Esophagus muscularis mucosa (tissue), 4 donors: ENCODE data around the gene RABL3. TPM values are rescaled to one million over a fixed set of nuclear protein-coding genes. Genes with fewer than 3 reads are reported as not detected.

Experiments
- DNase-seq: peaks from one replicate; pipeline ENCODE4 v3.0.0-alpha.2; 2017; ENCODE audit errors: extremely low spot score
- H3K27ac ChIP-seq, 4 donors: fragments of 200-600 bp; sonication (generic); replicated peaks in 1 of 4; 1 replicate in 3 of 4; 2 replicates in 1 of 4; pipeline ENCODE4 v1.5.1; 2016 to 2019; ENCODE audit warnings: mild to moderate bottlenecking in 1 of 4
- H3K27me3 ChIP-seq, 4 donors: fragments of 200-600 bp; sonication (generic); one replicate each; pipeline versions ENCODE4 v1.5.1 to v1.6.0; 2016 to 2019
- H3K36me3 ChIP-seq, 4 donors: fragments of 200-600 bp; sonication (generic); one replicate each; pipeline ENCODE4 v1.5.1; 2016 to 2019
- H3K4me1 ChIP-seq, 4 donors: fragments of 200-600 bp; sonication (generic); one replicate each; pipeline ENCODE4 v1.5.1; 2016 to 2019
- H3K4me3 ChIP-seq, 4 donors: fragments of 200-600 bp; sonication (generic); 1 replicate in 2 of 4; 2 replicates in 2 of 4; pipeline ENCODE4 v1.5.1; 2016 to 2019; ENCODE audit warnings: mild to moderate bottlenecking in 4 of 4, moderate library complexity in 1 of 4
- H3K9me3 ChIP-seq, 4 donors: fragments of 200-600 bp; sonication (generic); 1 replicate in 3 of 4; 2 replicates in 1 of 4; pipeline ENCODE4 v1.5.1; 2016 to 2019
- CTCF ChIP-seq, 3 experiments: fragments of 200-600 bp in 2 of 3; fragments of 450-650 bp in 1 of 3; sonication (generic) in 2 of 3; IDR thresholded peaks; one replicate each; pipeline ENCODE4 v1.5.1; 2017 to 2019; ENCODE audit warnings: antibody characterized with exemption in 3 of 3, mild to moderate bottlenecking in 2 of 3, moderate library complexity in 1 of 3
- EP300 ChIP-seq: sonication (generic); formaldehyde crosslinking; IDR thresholded peaks from one replicate; pipeline ENCODE4 v1.6.1; 2017; ENCODE audit warnings: antibody characterized with exemption
- POLR2A ChIP-seq: fragments of 450-650 bp; IDR thresholded peaks from one replicate; pipeline ENCODE4 v1.6.1; 2017; ENCODE audit warnings: antibody characterized with exemption, moderate library complexity, mild to moderate bottlenecking, low read depth
- POLR2AphosphoS5 ChIP-seq, 2 donors: sonication (generic); formaldehyde crosslinking; IDR thresholded peaks; one replicate each; pipeline ENCODE4 v1.6.1; 2017; ENCODE audit warnings: antibody characterized with exemption in 2 of 2
- WGBS: methylation state at CpG from one replicate; pipeline ENCODE4 v1.1.5; 2018; 5-methylcytosine and 5-hydroxymethylcytosine counted together
- intact Hi-C: fragments of 100-400 bp; cut with DNase I; formaldehyde crosslinking; loops from one replicate; pipeline ENCODE4 v1.15.1; 2023
- total RNA-seq, 4 donors: library from RNA; depleted of rRNA; stranded (reverse); fragments of >200 nt; gene quantifications; one replicate each; pipeline versions ENCODE4 v1.1.0 to v1.2.1, GENCODE V29; 2016

RABL3 gene
- total RNA-seq, 4 donors from 2014 or later, result 16.9 to 23.9 (median 20.7) TPM

GRCh38 chr3:120752865-120753264 lies 10.5 kb upstream of the RABL3 start:
- TF ChIP-seq POLR2AphosphoS5 (IDR thresholded peaks at IDR 0.05) (no peak), POLR2A (no peak), EP300 (no peak), CTCF (IDR thresholded peaks at IDR 0.05) (no peak)
- intact Hi-C loops, result no loop called here
- no peak overlapping the region for H3K4me3 ChIP-seq
- peaks cover 4 to 25% (median 11%) of the 10 kb centered on the region in 4 donors for H3K36me3 ChIP-seq
- no peaks in the 10 kb centered on the region for H3K9me3 ChIP-seq
- H3K4me1 ChIP-seq, result no peaks in the 10 kb centered on the region
- H3K27me3 ChIP-seq, result no peaks in the 10 kb centered on the region
- no peak for DNase-seq
- 94% methylated on average over 2 of the region's 2 CpGs for WGBS
- no peak overlapping the region for H3K27ac ChIP-seq

- H3K9me3 ChIP-seq, result no peaks in the 10 kb centered on the region
- no peaks in the 10 kb centered on the region for H3K27me3 ChIP-seq
- DNase-seq, result no peak
- H3K4me1 ChIP-seq, result no peaks in the 10 kb centered on the region
- no peak overlapping the region for H3K27ac ChIP-seq
- H3K4me3 ChIP-seq, result no peak overlapping the region
- H3K36me3 ChIP-seq, result peaks cover 4 to 25% (median 11%) of the 10 kb centered on the region in 4 donors
- TF ChIP-seq EP300 (no peak), POLR2AphosphoS5 (IDR thresholded peaks at IDR 0.05) (no peak), POLR2A (no peak), CTCF (IDR thresholded peaks at IDR 0.05) (no peak)
- intact Hi-C loops, result no loop called here
- 100% methylated on average over 1 of the region's 1 CpG for WGBS
These were observed 9.9 kb upstream of the RABL3 start for GRCh38 chr3:120752230-120752629.

- WGBS, result 90% methylated on average over 1 of the region's 1 CpG
- peaks cover 4 to 25% (median 11%) of the 10 kb centered on the region in 4 donors for H3K36me3 ChIP-seq
- no peak for DNase-seq
- no peak for TF ChIP-seq POLR2AphosphoS5 (IDR thresholded peaks at IDR 0.05)
- no peak for TF ChIP-seq POLR2A
- no peak for TF ChIP-seq EP300
- TF ChIP-seq CTCF (IDR thresholded peaks at IDR 0.05), result no peak
- intact Hi-C loops, result loop anchor here (10.0 kb wide), 1 partner anchor 185 kb away; no protein-coding TSS in a partner anchor
- H3K4me1 ChIP-seq, result peaks cover 0 to 3% (median 0%) of the 10 kb centered on the region in 4 donors
- no peaks in the 10 kb centered on the region for H3K27me3 ChIP-seq
- H3K9me3 ChIP-seq, result no peaks in the 10 kb centered on the region
- no peak overlapping the region for H3K27ac ChIP-seq
- H3K4me3 ChIP-seq, result no peak overlapping the region
These were observed 7.5 kb upstream of the RABL3 start for GRCh38 chr3:120749843-120750242.

- TF ChIP-seq CTCF (IDR thresholded peaks at IDR 0.05), result no peak
- TF ChIP-seq POLR2AphosphoS5 (IDR thresholded peaks at IDR 0.05), result no peak
- no peak for TF ChIP-seq EP300
- no peak for TF ChIP-seq POLR2A
- intact Hi-C loops, result loop anchor here (10.0 kb wide), 1 partner anchor 181 kb away; no protein-coding TSS in a partner anchor
- WGBS, result 92% methylated on average over 3 of the region's 3 CpGs
- Histone ChIP-seq H3K4me3 (no peak overlapping the region), H3K9me3 (no peaks in the 10 kb centered on the region), H3K4me1 (peaks cover 16 to 26% (median 21%) of the 10 kb centered on the region in 4 donors), H3K36me3 (peaks cover 0 to 1% (median under 1%) of the 10 kb centered on the region in 4 donors), H3K27me3 (no peaks in the 10 kb centered on the region), H3K27ac (no peak overlapping the region)
- no peak for DNase-seq
These were observed 3.1 kb upstream of the RABL3 start for GRCh38 chr3:120745466-120745865.
